NK-92 (cell line): ENCODE measurements around the gene ZSCAN5B.

Experiments used
- DNase-seq: peaks from one replicate; lab custom pipeline; 2025; ENCODE audit not compliant: unreplicated experiment; lab: John Stamatoyannopoulos, UW

The ZSCAN5B gene

DNA sequence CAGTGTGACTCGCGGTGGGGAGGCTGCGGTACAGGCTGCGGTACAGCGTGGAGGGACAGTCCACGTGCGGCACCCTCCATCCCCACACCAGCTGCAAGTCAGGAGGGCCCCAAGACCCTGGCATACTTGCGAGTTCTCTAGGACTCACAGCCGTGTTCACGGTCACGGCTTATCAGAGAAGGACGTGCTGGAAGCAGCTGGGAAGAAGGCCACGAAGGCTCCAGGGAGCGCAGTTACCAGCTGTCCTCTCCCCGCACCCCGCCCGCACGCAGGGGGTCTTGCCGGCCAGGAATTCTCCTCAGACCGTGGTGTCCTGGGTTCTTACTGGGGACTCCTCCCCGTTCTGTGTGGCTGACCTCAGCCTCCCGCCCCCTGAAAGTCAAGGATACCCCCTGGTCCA, 50.3 kb downstream of the ZSCAN5B start:
- no peak for DNase-seq

DNA sequence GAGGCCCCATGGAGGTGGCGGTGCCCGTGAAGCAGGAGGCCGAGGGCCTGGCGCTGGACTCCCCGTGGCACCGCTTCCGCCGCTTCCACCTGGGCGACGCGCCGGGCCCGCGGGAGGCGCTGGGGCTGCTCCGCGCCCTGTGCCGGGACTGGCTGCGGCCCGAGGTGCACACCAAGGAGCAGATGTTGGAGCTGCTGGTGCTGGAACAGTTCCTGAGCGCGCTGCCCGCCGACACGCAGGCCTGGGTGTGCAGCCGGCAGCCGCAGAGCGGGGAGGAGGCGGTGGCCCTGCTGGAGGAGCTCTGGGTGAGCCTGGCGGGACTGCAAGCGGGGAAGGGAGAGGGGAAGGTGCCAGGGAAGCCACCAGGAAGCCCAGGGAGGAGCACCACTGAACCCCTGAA, 50.7 kb downstream of the ZSCAN5B start:
- DNase-seq: no peak

DNA sequence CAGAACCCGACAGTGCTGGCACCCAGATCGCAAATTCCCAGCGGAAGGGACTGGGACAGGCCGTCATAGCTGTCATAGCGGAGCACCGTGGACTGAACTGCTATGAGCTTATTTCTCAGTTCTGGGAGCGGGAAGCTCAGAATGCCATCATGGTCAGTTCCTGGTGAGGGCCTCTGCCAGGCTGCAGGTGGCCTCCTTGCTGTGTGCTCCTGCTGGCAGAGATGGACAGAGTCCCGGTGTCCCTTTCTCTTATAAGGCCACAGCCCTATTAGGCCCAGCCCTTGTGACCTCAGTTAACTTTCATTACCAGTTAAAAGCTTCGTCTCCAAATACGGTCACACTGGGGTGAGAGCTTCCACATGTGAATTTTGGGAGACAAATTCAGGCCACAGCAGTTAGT, 51.9 kb downstream of the ZSCAN5B start:
- DNase-seq: no peak

GRCh38 chr19:56144831-56145230, 52.8 kb downstream of the ZSCAN5B start:
- DNase-seq: no peak

GRCh38 chr19:56144376-56144775, 53.2 kb downstream of the ZSCAN5B start:
- no peak for DNase-seq

- DNase-seq: no peak
These were observed 54.6 kb downstream of the ZSCAN5B start for GRCh38 chr19:56142897-56143434.

DNA sequence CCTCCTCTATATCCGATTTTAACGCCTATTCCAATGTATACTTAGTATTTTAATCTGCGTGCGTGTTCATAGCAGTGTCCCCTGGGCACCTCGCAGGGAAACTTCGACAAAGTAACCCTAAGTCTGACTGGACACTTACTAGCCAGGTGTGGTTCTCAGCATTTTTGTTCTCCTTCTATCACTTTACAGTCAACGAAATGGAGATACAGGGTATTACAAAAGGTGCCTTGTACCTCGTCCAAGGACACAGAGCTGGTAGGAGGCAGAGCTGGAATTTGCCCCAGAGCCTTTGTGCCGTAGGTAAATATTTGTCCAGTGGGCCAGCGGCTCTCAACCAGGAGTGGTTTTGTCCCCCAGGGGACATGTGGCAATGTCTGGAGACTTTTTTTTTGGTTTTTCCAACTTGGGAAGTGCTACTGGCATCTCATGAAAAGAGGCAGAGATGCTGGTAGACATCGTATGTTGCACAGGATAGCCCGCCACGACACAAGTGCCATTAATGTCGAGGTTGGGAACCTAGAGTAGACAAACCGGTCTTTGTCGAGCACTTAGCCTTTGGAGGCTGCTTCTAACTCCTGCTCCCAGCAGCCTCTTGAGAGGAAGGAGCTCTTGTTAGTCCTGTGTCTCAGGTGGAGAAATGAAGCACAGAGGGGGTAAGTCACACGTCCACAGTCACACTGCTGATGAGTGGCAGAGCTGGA, 55.3 kb downstream of the ZSCAN5B start:
- no peak for DNase-seq

- no peak for DNase-seq
These were observed 56.1 kb downstream of the ZSCAN5B start for GRCh38 chr19:56141417-56141993.

DNA sequence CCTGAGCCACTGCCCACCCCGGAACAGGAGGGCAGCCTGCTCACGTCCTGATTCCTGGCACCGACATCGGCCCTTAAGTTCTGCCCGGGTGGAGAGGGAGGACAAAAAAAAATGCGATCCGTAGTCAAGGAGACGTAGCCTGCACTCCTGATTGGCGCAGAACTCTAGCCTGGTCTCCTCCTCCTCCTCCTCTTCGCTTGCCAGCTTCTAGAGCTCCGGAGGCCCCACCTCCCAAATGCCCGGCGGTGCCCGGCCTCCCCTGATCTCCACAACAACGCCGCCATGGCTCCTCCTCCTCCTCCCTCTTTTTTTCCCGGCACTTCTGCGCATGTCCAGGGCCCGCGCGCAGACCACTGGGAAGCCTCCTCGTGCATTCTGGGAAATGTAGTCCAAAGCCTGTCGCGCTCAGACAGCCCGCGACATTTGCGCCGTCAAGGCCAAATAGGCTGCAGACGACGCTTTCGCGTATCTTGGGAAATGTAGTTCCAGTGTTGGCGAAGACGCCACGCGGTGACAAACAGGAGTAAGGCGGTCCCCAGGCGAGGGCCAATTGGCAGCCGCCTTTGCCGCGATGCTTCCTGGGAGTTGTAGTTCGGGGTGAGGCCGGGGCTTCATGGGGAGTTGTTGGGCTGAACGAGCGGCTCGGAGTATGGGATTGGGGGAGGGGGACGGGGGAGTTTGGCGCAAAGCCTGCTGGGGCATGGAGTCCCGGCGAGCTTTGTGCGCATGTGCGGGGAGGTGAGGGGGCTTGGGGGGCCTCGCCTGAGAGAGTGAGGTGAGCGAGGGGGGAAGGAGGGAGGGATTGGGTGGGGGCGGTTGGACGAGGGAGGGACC, 56.8 kb downstream of the ZSCAN5B start, which contains the start of gene ZNF444:
ZNF444 (plus strand) TSS at position 705 of the 834 bp plus-strand sequence. CDS start 5,625 bp downstream, outside the sequence.
- DNase-seq: peak; percentile 98

GRCh38 chr19:56139847-56140582, 57.6 kb downstream of the ZSCAN5B start:
- no peak for DNase-seq
